Measurements from ENCODE around the gene ACTG2.

DNA sequence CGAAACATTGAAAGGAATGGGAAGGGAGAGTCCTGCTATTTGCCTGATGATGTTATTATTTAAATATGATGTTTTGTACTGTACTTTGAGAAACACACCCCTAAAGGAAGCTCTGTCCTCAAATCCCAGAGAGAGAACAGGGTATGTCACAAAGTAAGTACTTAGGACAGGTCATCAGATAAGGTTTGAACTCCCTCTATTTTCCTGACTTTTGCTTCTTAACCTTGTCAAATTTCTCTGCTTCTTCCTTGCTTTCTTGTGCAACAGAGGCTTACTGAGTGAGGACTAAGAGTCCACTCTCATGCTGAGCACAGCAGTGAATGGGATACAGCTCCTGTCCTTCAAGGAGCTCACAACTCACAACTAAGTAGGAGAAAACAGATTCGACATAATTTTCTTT is 37.6 kb downstream of the ACTG2 start:
- TF ChIP-seq EZH2 (IDR thresholded peaks at IDR 0.05; ENCODE audit: insufficient read depth, poor library complexity, severe bottlenecking), result no peak
- TF ChIP-seq EZH2phosphoT487 (IDR thresholded peaks at IDR 0.05; ENCODE audit: insufficient read depth, low read depth), result no peak
